Right renal pelvis (tissue), 4 donors: ENCODE results near the gene BCL2L12. TPM values are rescaled to one million over a fixed set of nuclear protein-coding genes. Genes with fewer than 3 reads are reported as not detected.
A peak's percentile ranks its signal among the peaks of the same experiment; 100 is the strongest.

Source experiments
- DNase-seq, 4 donors: peaks; one replicate each; pipeline ENCODE4 v3.0.0-alpha.2; 2013; ENCODE audit warnings: low read depth in 4 of 4, low spot score in 3 of 4, missing footprints in 1 of 4
- polyA plus RNA-seq, 4 donors: library from polyadenylated mRNA; unstranded; fragments of 120-200 nt; gene quantifications; one replicate each; pipeline ENCODE4 v1.2.1, GENCODE V29; 2013; ENCODE audit not compliant: insufficient read length in 4 of 4

BCL2L12 gene
- polyA plus RNA-seq, 4 donors = 20.5 to 32.6 (median 23.9) TPM

- DNase-seq = peak; percentile 96 to 98 (median 96)
Measured at GRCh38 chr19:49641688-49642491, 23.8 kb upstream of the BCL2L12 start, which contains the start of gene SCAF1. SCAF1 (plus strand) TSS chr19:49642209; CDS start chr19:49645027, 2,818 bp downstream.

- DNase-seq = no peak
Measured at GRCh38 chr19:49642492-49643035, 23.2 kb upstream of the BCL2L12 start.

GRCh38 chr19:49643466-49643865 is 22.3 kb upstream of the BCL2L12 start:
- no peak for DNase-seq

DNA sequence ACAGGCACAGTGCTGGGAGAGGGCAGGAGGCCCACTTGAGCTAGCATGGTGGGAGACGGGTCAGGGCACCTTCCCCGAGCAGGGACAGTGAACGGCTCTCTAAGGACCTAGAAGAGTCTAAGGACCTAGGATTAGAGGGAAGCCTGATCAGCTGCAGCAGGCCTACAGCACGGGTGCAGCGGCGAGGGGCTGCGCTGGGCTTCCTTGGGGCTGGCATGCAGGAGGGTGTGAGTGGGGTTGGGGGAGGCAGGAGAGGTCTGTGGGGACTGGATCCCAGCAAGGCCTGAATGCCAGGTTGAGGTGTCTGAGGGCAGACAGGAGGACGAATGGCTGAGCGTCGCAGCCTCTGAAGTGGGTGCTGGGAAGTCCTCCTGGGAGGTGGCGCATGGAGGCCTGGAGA is 20.1 kb upstream of the BCL2L12 start:
- DNase-seq = no peak

- no peak for DNase-seq
Measured at GRCh38 chr19:49645995-49646394, 19.7 kb upstream of the BCL2L12 start.

DNA sequence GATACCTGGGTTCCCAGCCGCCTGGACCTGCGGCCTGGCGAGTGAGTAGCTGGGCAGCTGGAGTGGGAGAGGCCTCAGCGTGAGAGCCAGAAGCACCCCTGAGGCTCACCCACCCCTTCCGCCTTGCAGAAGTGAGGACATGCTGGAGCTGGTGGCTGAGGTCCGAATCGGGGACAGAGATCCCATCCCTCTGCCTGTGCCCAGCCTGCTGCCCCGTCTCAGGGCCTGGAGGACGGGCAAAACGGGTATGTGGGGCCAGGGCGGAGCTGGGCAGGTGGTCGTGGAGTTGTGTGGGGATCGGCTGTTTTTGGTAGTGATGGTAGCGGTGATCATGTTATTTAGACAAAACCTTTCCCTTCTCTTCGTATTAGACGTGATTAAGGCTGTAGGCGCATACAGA is 19.1 kb upstream of the BCL2L12 start:
- no peak for DNase-seq

DNA sequence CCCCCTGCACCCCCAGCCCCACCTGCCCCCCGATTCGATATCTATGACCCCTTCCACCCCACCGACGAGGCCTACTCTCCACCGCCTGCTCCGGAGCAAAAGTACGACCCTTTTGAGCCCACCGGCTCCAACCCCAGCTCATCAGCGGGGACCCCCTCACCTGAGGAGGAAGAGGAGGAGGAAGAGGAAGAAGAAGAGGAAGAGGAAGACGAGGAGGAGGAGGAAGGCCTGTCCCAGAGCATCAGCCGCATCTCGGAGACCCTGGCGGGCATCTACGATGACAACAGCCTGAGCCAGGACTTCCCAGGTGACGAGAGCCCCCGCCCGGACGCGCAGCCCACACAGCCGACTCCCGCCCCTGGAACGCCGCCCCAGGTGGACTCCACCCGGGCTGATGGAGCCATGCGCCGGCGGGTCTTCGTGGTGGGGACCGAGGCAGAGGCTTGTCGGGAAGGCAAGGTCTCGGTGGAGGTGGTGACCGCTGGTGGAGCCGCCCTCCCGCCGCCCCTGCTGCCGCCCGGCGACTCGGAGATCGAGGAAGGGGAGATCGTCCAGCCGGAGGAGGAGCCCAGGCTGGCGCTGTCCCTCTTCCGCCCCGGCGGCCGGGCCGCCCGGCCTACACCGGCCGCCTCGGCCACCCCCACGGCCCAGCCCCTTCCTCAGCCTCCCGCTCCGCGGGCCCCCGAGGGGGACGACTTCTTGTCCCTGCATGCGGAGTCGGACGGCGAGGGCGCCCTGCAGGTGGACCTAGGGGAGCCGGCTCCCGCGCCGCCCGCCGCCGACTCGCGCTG is 14.5 kb upstream of the BCL2L12 start:
- DNase-seq = no peak

DNA sequence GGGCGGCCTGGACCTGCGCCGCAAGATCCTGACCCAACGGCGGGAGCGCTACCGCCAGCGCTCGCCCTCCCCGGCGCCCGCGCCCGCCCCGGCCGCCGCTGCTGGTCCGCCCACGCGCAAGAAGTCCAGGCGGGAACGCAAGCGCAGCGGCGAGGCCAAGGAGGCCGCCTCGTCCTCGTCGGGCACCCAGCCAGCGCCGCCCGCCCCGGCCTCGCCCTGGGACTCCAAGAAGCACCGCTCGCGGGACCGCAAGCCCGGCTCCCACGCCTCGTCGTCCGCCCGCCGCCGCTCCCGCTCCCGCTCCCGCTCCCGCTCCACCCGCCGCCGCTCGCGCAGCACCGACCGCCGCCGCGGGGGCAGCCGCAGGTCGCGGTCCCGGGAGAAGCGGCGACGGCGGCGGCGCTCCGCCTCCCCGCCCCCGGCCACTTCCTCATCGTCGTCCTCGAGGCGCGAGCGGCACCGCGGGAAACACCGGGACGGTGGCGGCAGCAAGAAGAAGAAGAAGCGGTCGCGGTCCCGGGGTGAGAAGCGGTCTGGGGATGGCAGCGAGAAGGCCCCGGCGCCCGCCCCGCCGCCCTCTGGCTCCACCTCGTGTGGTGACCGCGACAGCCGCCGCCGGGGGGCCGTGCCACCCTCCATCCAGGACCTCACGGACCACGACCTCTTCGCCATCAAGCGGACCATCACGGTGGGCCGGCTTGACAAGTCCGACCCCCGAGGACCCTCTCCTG is 13.7 kb upstream of the BCL2L12 start:
- DNase-seq = no peak

GRCh38 chr19:49652551-49653465 is 12.9 kb upstream of the BCL2L12 start:
- no peak for DNase-seq

GRCh38 chr19:49653466-49653806 is 12.3 kb upstream of the BCL2L12 start:
- no peak for DNase-seq

- no peak for DNase-seq
Measured at GRCh38 chr19:49654581-49654980, 11.2 kb upstream of the BCL2L12 start.

- DNase-seq = no peak
Measured at GRCh38 chr19:49655570-49656455, 9.9 kb upstream of the BCL2L12 start.

- DNase-seq = no peak
Measured at GRCh38 chr19:49656456-49657109, 9.2 kb upstream of the BCL2L12 start.

DNA sequence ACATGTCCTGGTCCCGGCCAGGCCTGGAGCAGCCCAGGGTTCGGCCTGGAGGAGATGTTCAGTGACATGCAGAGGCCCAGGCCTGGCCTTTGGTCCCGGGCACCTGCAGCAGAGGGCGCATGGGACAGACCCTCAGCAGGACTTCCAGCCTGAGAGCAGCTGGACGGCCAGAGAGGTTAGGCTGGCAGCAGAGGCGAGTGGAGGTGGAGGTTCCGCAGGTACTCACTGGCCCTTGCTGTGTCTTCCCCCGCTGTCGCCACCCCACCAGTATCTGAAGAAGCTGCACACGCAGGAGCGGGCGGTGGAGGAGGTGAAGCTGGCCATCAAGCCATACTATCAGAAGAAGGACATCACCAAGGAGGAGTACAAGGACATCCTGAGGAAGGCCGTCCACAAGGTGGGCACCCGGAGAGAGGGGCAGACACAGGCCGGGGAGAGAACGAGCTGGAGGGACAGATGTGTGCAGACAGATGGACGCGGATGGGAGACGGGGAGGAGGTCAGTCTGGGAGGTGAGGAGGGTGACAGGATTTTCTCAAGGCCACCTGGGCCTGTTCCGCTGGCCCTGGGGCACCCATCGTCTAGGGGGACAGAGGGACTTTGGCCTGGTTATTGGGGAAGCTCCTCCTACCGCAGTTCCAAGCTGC is 8.1 kb upstream of the BCL2L12 start:
- DNase-seq = no peak

DNA sequence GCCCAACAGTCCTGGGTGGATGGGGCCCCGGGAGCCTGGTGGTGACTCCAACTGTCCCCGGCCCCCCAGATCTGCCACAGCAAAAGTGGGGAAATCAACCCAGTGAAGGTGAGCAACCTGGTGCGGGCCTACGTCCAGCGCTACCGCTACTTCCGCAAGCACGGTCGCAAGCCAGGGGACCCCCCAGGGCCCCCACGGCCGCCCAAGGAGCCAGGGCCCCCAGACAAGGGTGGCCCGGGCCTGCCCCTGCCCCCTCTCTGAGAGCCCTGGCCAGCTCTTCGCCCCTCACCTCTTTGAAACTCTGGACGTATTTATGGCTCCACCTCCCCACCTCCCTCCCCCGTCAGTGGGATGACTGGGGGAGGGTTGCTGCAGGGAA is 7.6 kb upstream of the BCL2L12 start:
- no peak for DNase-seq

GRCh38 chr19:49658566-49659442 is 6.9 kb upstream of the BCL2L12 start:
- DNase-seq = no peak
